Naive thymus-derived CD8-positive, alpha-beta T cell (primary cell): Measurements from ENCODE around the gene ZSWIM3. TPM values are rescaled to one million over a fixed set of nuclear protein-coding genes. Genes with fewer than 3 reads are reported as not detected.
A peak's percentile ranks its signal among the peaks of the same experiment; 100 is the strongest.
"Not testable (repeated sequence)": the region's sequence is repeated elsewhere in the genome, so short reads cannot be mapped to it uniquely, and the experiment has no call there.

Experiments used
- ATAC-seq, 2 donors: fragments of 150-1000 bp; cut with Tn5 transposase in 1 of 2; sonication (Bioruptor Pico), chemical (Tn5 transposase) in 1 of 2; 1 replicate in 1 of 2; 2 replicates in 1 of 2; pipeline ENCODE4 v1.10.0; 2021; ENCODE audit warnings: mild to moderate bottlenecking in 2 of 2, moderate library complexity in 2 of 2
- POLR2A ChIA-PET: fragments of 350-600 bp; sonication (Branson Sonifier 250); formaldehyde crosslinking; loops from one replicate; lab custom pipeline; 2021; ENCODE audit warnings: antibody characterized with exemption; lab: Charles Lee
- DNase-seq, 10 donors: peaks; one replicate each; pipeline versions ENCODE4 v3.0.0 to v3.0.0-alpha.2; 2020 to 2022
- H3K27ac Mint-ChIP-seq, 10 donors: one replicate each; pipeline ENCODE4 v1.8.0; 2020 to 2022; ENCODE audit warnings: mild to moderate bottlenecking in 10 of 10, mixed read lengths in 10 of 10, moderate library complexity in 4 of 10, inconsistent platforms in 1 of 10
- H3K27me3 Mint-ChIP-seq, 5 donors: one replicate each; pipeline ENCODE4 v1.8.0; 2021 to 2022; ENCODE audit warnings: mixed read lengths in 5 of 5
- H3K36me3 Mint-ChIP-seq, 3 donors: one replicate each; pipeline ENCODE4 v1.8.0; 2020 to 2022; ENCODE audit warnings: mixed read lengths in 3 of 3, mild to moderate bottlenecking in 2 of 3, inconsistent platforms in 1 of 3
- H3K4me1 Mint-ChIP-seq, 4 donors: one replicate each; pipeline ENCODE4 v1.8.0; 2021 to 2022; ENCODE audit warnings: mixed read lengths in 4 of 4
- H3K4me3 Mint-ChIP-seq, 10 donors: one replicate each; pipeline ENCODE4 v1.8.0; 2020 to 2022; ENCODE audit warnings: mild to moderate bottlenecking in 10 of 10, mixed read lengths in 10 of 10, moderate library complexity in 6 of 10, inconsistent platforms in 1 of 10
- H3K9me3 Mint-ChIP-seq, 9 donors: one replicate each; pipeline ENCODE4 v1.8.0; 2020 to 2022; ENCODE audit warnings: mixed read lengths in 9 of 9, mild to moderate bottlenecking in 3 of 9, inconsistent platforms in 1 of 9, moderate library complexity in 1 of 9
- polyA plus RNA-seq, 3 donors: library from polyadenylated mRNA; unstranded; fragments of 300-500 nt; fragmentation: Illumina TruSeq; gene quantifications; one replicate each; pipeline ENCODE4 v1.2.3, GENCODE V29; 2021
- total RNA-seq, 8 experiments: library from RNA in 2 of 8; stranded (reverse) in 2 of 8; gene quantifications; one replicate each; pipeline ENCODE4 v1.2.3 and lab custom pipeline; 2021 to 2026

The ZSWIM3 gene
- total and polyA plus RNA-seq, 5 experiments from 2014 or later, result 0.35 to 4.4 (median 2.1) TPM

- peaks cover 10 to 24% (median 20%) of the 10 kb centered on the region in 4 donors for H3K4me1 Mint-ChIP-seq
- no peaks in the 10 kb centered on the region for H3K27me3 Mint-ChIP-seq
- H3K27ac Mint-ChIP-seq, result no peak overlapping the region
- DNase-seq, result no peak
- no peak overlapping the region for H3K4me3 Mint-ChIP-seq
- ATAC-seq, result no peak
- no peaks in the 10 kb centered on the region for H3K9me3 Mint-ChIP-seq
- POLR2A ChIA-PET, result interaction anchor here (3.0 kb wide), 1 partner anchor 38 kb away, joined by 11 read pairs; the partner anchor contains the start of gene PCIF1
- H3K36me3 Mint-ChIP-seq, result peaks cover 0 to 38% (median 9%) of the 10 kb centered on the region in 3 donors
These were observed 39.3 kb downstream of the ZSWIM3 start for GRCh38 chr20:45896641-45897161.

DNA sequence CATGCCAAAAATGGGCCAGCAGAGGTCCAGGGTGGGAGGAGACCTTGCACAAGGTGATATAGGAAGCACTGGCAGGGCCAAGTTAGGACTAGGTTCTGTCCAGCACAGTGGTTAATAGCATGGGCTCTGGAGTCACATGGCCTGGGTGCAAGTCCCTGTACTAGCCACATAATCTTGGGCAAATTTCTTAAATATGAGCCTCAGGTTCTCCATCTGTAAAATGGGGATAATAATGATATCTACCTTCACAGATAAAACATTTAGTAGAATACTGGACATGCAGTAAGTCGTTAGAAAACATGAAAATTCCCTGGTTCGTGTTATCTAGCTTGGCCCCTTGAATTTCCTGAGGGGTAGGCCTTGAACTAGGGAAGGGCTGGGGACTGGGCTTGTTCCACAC lies 39.9 kb downstream of the ZSWIM3 start:
- H3K4me3 Mint-ChIP-seq, result no peak overlapping the region
- no peak for DNase-seq
- no peaks in the 10 kb centered on the region for H3K9me3 Mint-ChIP-seq
- no peak overlapping the region for H3K27ac Mint-ChIP-seq
- peaks cover 7 to 18% (median 16%) of the 10 kb centered on the region in 4 donors for H3K4me1 Mint-ChIP-seq
- no peaks in the 10 kb centered on the region for H3K27me3 Mint-ChIP-seq
- peaks cover 0 to 38% (median 9%) of the 10 kb centered on the region in 3 donors for H3K36me3 Mint-ChIP-seq
- ATAC-seq, result no peak
- POLR2A ChIA-PET, result interaction anchor here (3.0 kb wide), 1 partner anchor 37 kb away, joined by 11 read pairs; the partner anchor contains the start of gene PCIF1

- Mint-ChIP-seq H3K27ac (no peak overlapping the region), H3K36me3 (peaks cover 0 to 38% (median 9%) of the 10 kb centered on the region in 3 donors), H3K4me3 (no peak overlapping the region), H3K27me3 (no peaks in the 10 kb centered on the region), H3K9me3 (no peaks in the 10 kb centered on the region), H3K4me1 (peaks cover 3 to 14% (median 12%) of the 10 kb centered on the region in 4 donors)
- ATAC-seq, result no peak
- no peak for DNase-seq
- POLR2A ChIA-PET, result interaction anchor here (3.0 kb wide), 1 partner anchor 37 kb away, joined by 11 read pairs; the partner anchor contains the start of gene PCIF1
These were observed 40.3 kb downstream of the ZSWIM3 start for GRCh38 chr20:45897692-45898091.

- H3K9me3 Mint-ChIP-seq, result no peaks in the 10 kb centered on the region
- POLR2A ChIA-PET, result interaction anchor here (3.0 kb wide), 1 partner anchor 36 kb away, joined by 11 read pairs; the partner anchor contains the start of gene PCIF1
These were observed 40.9 kb downstream of the ZSWIM3 start for GRCh38 chr20:45898285-45898684.

GRCh38 chr20:45899046-45899835 lies 41.8 kb downstream of the ZSWIM3 start:
- POLR2A ChIA-PET, result interaction anchor here (1.0 to 1.1 kb wide), 2 partner anchors 8 to 12 kb away, joined by 3 to 6 read pairs; partner anchors contain the start of genes CTSA and NEURL2
- no peaks in the 10 kb centered on the region for H3K9me3 Mint-ChIP-seq
- H3K4me3 Mint-ChIP-seq, result no peak overlapping the region
- peaks cover 0 to 32% (median 7%) of the 10 kb centered on the region in 3 donors for H3K36me3 Mint-ChIP-seq
- DNase-seq, result no peak
- no peaks in the 10 kb centered on the region for H3K27me3 Mint-ChIP-seq
- no peak for ATAC-seq
- H3K27ac Mint-ChIP-seq, result peak overlapping the region in 1 of 10 donors; percentile 78
- peaks cover 0 to 1% (median under 1%) of the 10 kb centered on the region in 4 donors for H3K4me1 Mint-ChIP-seq

More at GRCh38 chr20:45898285-45898684, 40.9 kb downstream of the ZSWIM3 start:
- Mint-ChIP-seq H3K27me3 (no peaks in the 10 kb centered on the region), H3K36me3 (peaks cover 0 to 38% (median 7%) of the 10 kb centered on the region in 3 donors), H3K4me1 (peaks cover 0 to 8% (median 6%) of the 10 kb centered on the region in 4 donors), H3K27ac (peak overlapping the region in 1 of 10 donors; percentile 78), H3K4me3 (no peak overlapping the region)
- no peak for ATAC-seq
- DNase-seq, result no peak

- H3K9me3 Mint-ChIP-seq, H3K27ac Mint-ChIP-seq, H3K27me3 Mint-ChIP-seq, ATAC-seq, H3K4me1 Mint-ChIP-seq, H3K4me3 Mint-ChIP-seq, DNase-seq: not testable (repeated sequence)
- H3K36me3 Mint-ChIP-seq, result peaks cover 0 to 20% (median 7%) of the 10 kb centered on the region in 3 donors
- POLR2A ChIA-PET, result interaction anchor here (1.1 kb wide), 1 partner anchor 13 kb away, joined by 3 read pairs; no protein-coding TSS in a partner anchor
These were observed 43.9 kb downstream of the ZSWIM3 start for GRCh38 chr20:45901332-45901731.

DNA sequence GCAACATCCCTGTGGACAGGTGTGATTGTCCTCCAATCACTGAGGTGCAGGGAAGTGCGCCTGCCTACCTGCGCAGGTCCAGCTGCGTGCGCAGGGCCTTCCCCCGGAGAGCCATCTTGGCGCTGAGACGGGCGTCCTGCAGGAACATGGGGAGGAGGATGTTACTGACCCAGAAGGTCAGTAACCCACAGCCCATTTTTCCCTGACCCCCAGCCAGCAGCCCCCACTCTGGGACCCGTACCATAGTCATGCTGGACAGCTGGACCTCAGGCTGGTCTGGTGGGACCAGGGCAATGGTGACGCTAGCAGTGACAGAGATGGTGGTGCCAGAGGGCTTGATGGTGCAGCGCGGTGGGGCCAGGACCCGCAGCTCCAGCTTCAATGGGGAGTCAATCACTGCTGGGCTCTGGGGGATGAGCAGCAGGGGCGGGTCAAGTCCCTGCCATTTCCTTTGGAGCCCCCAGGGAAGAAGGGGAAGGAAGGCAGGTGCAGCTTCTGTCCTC lies 44.8 kb downstream of the ZSWIM3 start:
- Mint-ChIP-seq H3K4me1 (no peaks in the 10 kb centered on the region), H3K27ac (peak overlapping the region in 1 of 10 donors; percentile 35), H3K9me3 (no peaks in the 10 kb centered on the region), H3K36me3 (peaks cover 0 to 12% (median 7%) of the 10 kb centered on the region in 3 donors), H3K27me3 (no peaks in the 10 kb centered on the region), H3K4me3 (no peak overlapping the region)
- DNase-seq (no peak), ATAC-seq (no peak)
- POLR2A ChIA-PET, result interaction anchor here (1.0 kb wide), 1 partner anchor 35 kb away, joined by 3 read pairs; no protein-coding TSS in a partner anchor

GRCh38 chr20:45904583-45905504 lies 47.4 kb downstream of the ZSWIM3 start:
- Mint-ChIP-seq H3K9me3 (no peaks in the 10 kb centered on the region), H3K36me3 (no peaks in the 10 kb centered on the region), H3K27ac (peak overlapping the region in 2 of 10 donors; percentile 66 to 77), H3K4me1 (peaks cover 0 to 3% (median 0%) of the 10 kb centered on the region in 4 donors), H3K4me3 (no peak overlapping the region), H3K27me3 (no peaks in the 10 kb centered on the region)
- POLR2A ChIA-PET, result interaction anchor here (0.7 to 2.0 kb wide), 4 partner anchors 14 to 30 kb away, joined by 3 to 14 read pairs (median 4); partner anchors contain the start of genes CTSA, NEURL2 and PCIF1
- DNase-seq, result no peak
- no peak for ATAC-seq

DNA sequence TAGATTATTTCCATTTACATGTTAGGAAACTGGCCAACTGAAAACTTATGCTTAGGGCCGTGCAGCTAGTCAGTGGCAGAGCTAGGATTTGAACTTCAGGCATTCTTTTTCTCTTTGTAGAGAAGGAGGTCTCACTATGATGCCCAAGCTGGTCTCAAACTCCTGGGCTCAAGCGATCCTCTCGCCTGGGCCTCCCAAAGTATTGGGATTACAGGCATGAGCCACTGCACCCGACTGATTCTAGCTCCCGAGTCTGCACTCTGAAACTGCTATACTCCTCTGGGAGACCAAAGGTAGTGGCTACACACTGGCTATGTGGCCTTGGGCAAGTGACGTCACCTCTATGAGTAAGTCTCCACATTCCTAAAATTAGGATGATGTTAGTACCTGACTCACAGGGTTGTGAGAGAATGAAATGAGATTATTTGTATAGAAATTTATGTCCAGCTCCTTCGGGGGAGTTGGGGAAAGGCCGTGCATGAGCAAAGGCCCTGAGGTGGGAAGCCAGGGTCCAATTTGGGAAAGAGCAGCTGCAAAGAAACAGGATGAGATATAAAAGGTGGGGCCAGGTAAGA lies 48.2 kb downstream of the ZSWIM3 start:
- Mint-ChIP-seq H3K36me3 (no peaks in the 10 kb centered on the region), H3K4me1 (peaks cover under 1 to 7% (median 2%) of the 10 kb centered on the region in 4 donors), H3K4me3 (no peak overlapping the region), H3K27me3 (no peaks in the 10 kb centered on the region), H3K27ac (no peak overlapping the region), H3K9me3 (no peaks in the 10 kb centered on the region)
- ATAC-seq (no peak), DNase-seq (no peak)
- POLR2A ChIA-PET, result interaction anchor here (1.6 to 2.0 kb wide), 2 partner anchors 15 to 29 kb away, joined by 6 to 14 read pairs; partner anchors contain the start of genes CTSA, NEURL2 and PCIF1

GRCh38 chr20:45907219-45907948 lies 50.0 kb downstream of the ZSWIM3 start:
- H3K27me3 Mint-ChIP-seq, result peaks cover 0 to 7% (median 0%) of the 10 kb centered on the region in 5 donors
- no peak overlapping the region for H3K4me3 Mint-ChIP-seq

DNA sequence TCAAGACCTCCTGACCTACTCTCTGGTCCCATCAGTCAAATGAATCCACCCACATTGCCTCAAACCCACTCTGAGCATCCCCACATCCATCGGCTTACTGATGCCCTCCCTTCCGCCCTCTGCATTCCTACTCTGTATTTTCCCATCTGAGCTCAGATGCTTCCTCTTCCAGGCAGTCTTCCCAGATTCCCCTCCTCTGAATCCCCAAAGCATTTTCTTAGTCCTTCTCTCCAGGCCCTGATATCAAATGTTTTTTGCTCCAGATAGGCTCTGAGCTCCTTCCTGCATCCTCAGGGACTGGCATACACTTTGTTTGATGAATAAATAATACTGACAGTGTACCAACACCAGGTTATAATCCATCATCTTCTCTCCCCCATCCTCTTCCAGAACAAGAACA lies 50.7 kb downstream of the ZSWIM3 start:
- Mint-ChIP-seq H3K27me3 (peaks cover 0 to 8% (median 0%) of the 10 kb centered on the region in 5 donors), H3K27ac (peak overlapping the region in 2 of 10 donors; percentile 21 to 81), H3K4me1 (peaks cover 6 to 21% (median 15%) of the 10 kb centered on the region in 4 donors), H3K36me3 (no peaks in the 10 kb centered on the region), H3K9me3 (no peaks in the 10 kb centered on the region), H3K4me3 (no peak overlapping the region)
- ATAC-seq (no peak), DNase-seq (no peak)
- POLR2A ChIA-PET, result interaction anchor here (0.6 to 0.7 kb wide), 2 partner anchors 13 to 30 kb away, joined by 3 read pairs; no protein-coding TSS in a partner anchor

More at GRCh38 chr20:45907219-45907948, 50.0 kb downstream of the ZSWIM3 start:
- Mint-ChIP-seq H3K4me1 (peaks cover 6 to 19% (median 14%) of the 10 kb centered on the region in 4 donors), H3K27ac (peak overlapping the region in 1 of 10 donors; percentile 51), H3K36me3 (no peaks in the 10 kb centered on the region), H3K9me3 (no peaks in the 10 kb centered on the region)
- no peak for DNase-seq
- ATAC-seq, result no peak
- POLR2A ChIA-PET, result interaction anchor here (0.7 kb wide), 2 partner anchors 29 to 43 kb away, joined by 3 to 6 read pairs; no protein-coding TSS in a partner anchor
